MV-4-11 (cell line): ENCODE data around the gene CBFA2T2.
"Not testable (repeated sequence)": the region's sequence is repeated elsewhere in the genome, so short reads cannot be mapped to it uniquely, and the experiment has no call there.

Experiments used
- DNase-seq: peaks from one replicate; lab custom pipeline; 2025; lab: John Stamatoyannopoulos, UW

The CBFA2T2 gene

DNA sequence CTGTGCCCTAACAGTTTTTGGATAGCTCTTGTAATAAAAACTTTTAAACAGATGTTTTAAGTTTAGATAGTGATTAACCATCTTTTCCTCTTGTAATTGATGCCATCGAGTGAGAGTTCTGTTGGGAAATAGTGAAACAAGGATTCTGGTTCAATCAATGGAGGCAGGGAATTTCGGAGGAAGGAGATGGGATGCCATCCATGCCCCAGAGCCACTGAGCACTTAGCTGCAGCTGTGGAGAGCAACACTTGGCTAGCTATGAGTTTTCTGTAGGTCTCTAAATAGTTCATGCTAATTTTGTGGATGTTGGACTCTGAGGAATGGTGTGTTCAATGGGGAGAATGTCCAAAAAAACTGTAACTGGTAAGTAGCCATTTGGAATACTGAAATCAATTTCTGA lies 16.7 kb downstream of the CBFA2T2 start:
- DNase-seq = no peak

DNA sequence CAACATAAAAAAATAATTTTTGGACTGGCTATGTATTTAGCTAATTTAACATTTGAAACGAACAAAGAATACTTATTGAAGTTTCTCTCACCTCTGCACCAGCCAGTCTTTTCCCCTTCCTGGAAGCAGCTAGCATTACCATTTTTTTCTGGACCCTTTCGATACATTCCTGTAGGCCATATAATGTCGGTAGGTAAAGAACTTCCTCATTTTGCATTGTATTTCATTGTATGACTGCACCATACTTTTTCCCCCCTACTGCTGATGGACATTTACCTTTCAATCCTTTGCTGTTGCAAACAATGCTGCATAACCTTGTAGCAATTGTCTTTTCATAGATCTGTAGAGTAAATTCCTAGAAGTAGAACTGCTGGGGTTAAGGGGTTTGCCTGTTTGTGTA lies 17.6 kb downstream of the CBFA2T2 start:
- no peak for DNase-seq

DNA sequence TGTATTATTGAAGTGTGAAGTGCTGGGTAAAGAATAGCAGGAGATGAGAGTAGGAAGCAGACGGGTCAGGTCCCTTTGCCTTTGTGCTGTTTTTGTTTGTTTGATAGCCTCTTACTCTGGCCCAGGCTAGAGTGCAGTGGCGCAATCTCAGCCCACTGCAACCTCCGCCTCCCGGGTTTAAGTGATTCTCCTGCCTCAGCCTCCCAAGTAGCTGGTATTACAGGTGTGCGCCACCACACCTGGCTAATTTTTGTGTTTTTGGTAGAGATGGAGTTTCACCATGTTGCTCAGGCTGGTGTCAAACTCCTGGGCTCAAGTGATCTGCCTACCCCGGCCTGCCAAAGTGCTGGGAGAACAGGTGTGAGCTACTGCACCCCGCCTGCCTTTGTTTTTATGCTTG lies 18.1 kb downstream of the CBFA2T2 start:
- DNase-seq = not testable (repeated sequence)

DNA sequence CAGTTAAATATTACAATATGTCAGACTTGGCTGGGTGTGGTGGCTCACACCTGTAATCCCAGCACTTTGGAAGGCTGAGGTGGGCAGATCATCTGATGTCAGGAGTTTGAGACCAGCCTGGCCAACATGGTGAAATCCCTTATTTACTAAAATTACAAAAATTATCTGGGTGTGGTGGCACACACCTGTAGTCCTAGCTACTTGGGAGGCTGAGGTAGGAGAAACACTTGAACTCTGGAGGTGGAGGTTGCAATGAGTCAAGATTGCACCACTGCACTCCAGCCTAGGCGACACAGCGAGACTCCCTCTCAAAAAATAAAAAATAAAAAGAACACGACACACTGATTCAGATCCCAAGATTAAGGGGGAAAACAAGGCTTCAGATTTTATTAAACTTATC lies 19.2 kb downstream of the CBFA2T2 start:
- DNase-seq = not testable (repeated sequence)

DNA sequence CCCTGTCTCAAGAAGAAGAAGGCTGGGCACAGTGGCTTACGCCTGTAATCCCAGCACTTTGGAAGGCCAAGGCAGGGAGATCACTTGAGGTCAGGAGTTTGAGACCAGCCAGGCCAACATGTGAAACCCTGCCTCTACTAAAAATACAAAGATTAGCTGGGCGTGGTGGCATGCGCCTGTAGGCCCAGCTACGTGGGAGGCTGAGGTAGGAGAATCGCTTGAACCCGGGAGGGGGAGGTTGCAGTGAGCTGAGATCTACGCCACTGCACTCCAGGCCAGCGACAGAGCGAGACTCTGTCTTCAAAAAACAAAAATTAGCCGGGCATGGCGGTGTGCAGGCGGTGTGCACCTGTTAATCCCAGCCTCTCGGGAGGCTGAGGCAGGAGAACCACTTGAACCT lies 22.0 kb downstream of the CBFA2T2 start:
- not testable (repeated sequence) for DNase-seq

DNA sequence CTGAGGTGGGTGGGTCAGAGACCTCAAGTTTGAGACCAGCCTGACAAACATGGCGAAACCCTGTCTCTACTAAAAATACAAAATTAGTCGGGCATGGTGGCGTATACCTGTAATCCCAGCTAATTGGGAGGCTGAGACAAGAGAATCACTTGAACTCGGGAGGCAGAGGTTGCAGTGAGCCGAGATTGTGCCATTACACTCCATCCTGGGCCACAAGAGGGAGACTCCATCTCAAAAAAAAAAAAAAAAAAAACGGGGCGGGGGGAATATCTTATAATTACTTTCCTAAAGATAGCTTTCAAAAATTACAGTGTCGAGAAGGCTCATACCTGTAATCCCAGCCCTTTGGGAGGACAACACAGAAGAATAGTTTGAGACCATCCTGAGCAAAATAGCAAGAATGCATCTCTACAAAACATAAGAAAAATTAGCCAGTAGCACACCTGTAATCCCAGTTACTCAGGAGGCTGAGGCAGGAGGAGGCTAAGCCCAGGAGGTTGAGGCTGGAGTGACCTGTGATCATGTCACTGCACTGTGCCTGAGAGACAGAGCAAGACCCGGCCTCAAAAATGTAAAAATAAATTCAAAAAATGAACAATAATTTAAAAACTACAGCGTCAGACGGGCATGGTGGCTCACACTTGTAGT lies 25.8 kb downstream of the CBFA2T2 start:
- DNase-seq = no peak

DNA sequence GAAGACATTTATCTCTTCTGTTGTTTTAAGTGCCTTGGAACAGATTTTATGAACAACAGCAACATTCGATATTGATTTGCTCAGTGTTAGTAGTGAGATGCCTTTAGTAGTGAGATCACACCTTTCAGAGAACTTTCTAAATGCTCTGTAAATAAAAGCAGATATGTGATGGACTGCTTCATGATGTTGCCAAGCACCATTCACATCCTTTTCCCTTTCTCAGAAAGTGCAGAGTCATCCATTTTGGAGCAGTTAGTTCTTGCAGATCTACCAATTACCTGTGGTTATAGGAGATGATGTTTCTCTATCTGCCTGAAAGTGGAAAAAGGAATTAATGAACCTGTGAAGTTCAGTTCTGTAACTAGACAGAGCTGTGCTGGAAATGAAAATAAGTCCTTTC lies 27.0 kb downstream of the CBFA2T2 start:
- DNase-seq = no peak

DNA sequence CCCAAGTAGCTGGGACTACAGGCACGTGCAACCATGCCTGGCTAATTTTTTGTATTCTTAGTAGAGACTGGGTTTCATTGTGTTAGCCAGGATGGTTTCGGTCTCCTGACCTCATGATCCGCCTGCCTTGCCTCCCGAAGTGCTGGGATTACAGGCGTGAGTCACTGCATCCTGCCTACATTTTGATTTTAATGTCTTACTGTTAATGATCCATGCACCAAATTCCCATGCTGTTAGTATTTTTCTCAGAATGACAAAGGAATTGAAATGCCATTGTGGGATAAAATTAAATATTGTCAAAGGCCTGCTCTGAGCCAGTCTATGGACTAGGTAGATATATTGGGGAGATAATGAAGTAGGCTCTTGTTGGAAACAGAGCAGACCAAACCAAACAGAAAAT lies 28.2 kb downstream of the CBFA2T2 start:
- DNase-seq = no peak

DNA sequence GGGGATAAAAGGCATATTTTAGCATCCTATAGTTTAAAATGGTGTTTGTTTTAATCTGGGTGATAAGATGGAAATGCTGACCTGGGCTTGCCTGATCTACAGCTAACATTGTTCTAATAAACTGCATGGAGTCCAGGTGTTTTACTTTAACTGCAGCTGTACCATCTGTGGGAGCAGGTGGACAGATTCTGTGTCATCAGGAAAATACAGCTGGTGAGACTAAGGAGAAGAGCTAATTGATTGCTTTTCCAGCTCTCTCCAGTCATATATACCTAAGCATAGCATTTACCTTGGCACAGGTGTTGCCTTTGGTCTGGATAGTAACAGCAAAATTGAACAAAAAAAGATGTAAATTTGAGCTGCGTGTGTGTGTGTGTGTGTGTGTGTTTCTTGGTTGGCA lies 31.6 kb downstream of the CBFA2T2 start:
- DNase-seq = no peak

DNA sequence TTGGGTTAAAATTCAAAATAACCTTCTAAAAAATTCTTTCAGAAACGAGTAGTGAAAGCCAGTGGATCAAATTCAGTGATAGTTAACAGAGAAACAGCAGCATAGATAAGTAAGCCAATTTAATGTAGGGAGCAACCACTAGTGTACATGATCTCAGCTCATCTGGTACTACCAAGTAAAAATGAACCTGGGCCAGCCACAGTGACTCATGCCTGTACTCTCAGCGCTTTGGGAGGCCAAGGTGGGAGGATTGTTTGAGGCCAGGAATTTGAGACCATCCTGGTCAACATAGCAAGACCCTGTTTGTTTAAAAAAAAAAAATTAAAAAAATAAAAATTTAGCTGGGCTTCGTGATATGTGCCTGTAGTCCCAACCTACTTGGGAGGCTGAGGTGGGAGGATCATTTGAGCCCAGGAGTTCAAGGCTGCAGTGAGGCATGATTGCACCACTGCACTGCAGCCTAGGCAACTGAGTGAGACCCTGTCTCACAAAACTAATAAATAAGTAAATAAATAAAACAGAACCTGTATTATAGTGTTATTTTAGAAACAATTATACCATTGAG lies 32.4 kb downstream of the CBFA2T2 start:
- no peak for DNase-seq

DNA sequence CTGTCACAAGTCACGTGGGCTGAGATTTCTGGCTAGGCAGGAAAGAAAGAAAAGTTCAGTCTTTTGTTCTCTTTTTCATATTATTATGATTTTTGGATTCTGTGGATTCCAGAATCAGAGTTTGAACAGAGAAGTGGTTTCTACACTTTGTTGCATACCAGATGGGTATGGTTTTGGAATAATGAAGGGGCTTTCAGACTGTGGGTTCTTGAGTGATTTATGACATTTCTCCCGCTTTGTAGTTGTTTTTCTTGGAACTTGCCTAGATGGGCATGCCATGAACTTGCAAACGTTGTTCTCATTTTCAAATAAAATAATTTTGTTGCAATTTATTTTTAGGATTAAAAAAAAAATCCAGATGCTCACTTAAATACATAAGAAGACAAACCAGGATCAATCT lies 34.4 kb downstream of the CBFA2T2 start:
- DNase-seq = no peak

DNA sequence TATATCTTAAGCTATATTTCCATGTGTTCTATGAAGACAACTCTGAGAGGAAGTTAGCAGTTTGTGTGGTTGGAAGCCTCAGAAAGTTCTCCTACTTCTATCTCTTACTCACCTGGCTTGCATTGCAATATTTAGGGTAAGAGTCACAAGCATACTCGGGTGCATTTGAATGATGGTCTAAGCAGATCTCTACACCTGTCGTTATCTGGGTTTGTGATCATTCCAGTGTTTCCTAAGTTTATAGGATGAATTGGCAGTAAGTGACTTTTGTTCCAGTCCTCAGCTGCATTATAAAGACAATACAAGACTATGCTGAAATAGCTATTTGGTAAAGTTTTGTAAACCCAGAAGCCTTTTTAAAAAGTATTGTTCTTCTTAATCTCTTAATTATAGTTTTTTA lies 36.9 kb downstream of the CBFA2T2 start:
- DNase-seq = no peak

DNA sequence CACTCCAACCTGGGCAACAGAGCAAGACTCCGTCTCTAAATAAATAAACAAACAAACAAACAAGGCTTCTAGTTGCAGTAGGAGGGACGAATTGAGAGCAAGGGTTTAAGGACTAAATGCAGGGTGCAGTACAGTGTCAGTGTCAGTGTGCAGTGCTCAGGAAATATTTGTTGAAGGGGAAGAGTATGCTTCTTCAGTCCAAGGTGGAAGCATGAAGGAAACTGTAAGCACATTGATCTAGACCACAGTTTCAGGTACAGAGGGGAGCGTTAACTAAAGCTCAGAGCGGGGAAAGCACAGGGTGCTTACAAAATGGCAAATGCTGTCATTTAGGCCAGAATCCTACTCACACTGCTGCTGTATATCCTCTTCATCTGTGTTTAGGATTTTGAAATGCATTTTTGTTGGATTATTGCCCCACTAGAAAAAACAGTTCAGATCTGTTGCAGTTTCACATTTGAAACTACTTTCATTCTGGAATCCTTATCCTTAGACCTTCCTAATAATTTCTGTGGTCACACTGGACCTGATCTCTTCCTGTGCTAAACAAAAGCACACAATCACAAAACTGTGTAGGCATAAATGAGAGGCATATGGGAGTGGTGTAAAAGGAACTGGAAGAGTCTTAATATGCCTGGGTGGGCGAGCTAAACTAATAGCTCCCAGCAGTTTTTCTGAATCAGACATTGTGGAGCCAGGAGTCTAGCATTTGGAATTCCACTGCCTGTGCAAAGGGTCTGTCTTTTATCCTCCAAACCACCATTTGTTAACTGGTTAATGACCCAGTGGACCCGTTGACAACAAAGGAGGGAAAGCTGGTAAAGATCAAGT lies 41.4 kb downstream of the CBFA2T2 start:
- DNase-seq = no peak

DNA sequence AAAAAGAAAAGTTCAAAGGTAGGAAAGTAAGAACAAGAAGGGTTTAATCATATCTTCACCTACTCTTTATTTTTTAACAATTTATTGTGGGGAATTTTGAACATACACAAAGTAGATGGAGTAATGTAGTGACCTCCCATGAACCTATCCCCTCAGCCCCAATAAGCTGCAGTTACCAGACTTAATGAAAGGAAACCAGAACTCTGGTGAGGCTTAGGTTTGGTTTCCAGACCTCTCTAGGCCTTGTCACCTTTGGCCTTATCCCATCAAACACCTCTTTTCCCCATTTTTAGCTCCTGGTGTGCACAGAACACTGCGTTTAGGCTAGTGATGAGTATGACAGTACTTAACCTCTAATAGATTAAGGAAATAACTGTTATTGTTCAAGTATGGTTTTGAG lies 42.0 kb downstream of the CBFA2T2 start:
- no peak for DNase-seq

DNA sequence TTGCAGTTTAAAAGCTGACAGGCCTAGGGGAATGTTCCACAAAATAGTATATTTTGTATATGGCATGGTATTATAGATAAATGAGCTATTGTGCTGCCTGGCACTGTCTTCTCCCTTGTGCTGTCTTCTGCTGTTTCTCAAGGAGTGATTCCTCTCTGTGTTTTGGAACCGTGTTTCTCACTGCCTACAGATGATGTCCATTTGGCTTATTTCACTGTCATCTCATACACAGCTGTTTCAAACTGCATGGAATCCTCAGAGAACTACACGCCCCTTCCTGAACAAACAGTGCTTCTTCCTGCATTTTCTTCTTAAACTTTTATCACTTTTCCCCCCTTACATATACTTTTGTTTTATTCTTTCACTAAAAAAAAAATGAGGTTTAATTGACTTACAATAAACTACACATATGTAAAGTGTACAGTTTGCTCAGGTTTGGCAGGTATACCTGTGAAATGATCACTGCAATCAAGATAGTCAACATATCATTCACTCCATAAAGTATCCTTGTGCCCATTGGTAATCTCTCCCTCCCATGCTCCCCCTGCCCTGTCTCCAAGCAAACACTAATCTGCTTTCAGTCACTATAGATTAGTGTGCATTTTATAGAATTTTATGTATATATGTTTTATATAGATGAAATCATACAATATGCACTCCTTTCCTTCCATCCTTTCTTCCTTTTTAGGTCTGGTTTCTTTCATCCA lies 43.0 kb downstream of the CBFA2T2 start:
- DNase-seq = no peak

DNA sequence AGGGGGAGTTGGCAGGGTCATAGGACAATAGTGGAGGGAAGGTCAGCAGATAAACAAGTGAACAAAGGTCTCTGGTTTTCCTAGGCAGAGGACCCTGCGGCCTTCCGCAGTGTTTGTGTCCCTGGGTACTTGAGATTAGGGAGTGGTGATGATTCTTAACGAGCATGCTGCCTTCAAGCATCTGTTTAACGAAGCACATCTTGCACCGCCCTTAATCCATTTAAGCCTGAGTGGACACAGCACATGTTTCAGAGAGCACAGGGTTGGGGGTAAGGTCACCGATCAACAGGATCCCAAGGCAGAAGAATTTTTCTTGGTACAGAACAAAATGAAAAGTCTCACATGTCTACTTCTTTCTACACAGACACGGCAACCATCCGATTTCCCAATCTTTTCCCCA lies 45.8 kb downstream of the CBFA2T2 start:
- DNase-seq = not testable (repeated sequence)

DNA sequence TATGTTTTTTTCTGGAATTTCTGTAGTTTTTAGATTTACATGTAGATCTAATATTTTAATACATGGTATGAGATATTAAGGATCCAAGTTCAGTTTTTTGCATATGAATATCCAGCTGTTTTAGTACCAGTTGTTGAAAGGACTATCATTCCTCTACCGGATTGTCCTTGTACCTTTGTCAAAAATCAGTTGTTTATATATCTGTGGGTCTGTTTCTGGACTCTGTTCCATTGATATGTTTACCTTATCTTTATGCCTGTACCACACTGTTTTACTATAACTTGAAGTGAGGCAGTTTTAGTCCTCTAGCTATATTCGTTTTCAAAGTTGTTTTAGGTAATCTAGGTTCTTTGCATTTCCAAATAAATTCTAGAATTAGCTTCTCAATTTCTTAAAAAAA lies 47.7 kb downstream of the CBFA2T2 start:
- DNase-seq = no peak

DNA sequence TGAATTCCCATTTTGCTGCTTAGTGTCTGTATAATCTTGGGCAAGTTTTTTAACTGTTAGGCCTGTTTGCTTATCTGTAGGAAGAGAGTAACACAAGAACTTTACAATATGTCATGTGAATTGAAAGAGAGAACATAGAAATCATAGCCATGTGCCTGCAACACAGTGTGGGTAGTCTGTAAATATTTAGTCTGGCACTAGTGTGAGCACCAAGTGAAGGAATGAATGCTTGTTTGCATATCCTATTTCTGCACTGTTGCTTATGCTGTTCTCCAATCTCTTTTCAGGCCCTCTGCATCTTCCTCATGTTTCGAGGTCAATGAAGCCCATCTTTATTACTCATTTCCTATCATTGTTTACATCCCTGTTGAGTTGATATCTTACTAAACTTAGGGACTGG lies 49.2 kb downstream of the CBFA2T2 start:
- no peak for DNase-seq

DNA sequence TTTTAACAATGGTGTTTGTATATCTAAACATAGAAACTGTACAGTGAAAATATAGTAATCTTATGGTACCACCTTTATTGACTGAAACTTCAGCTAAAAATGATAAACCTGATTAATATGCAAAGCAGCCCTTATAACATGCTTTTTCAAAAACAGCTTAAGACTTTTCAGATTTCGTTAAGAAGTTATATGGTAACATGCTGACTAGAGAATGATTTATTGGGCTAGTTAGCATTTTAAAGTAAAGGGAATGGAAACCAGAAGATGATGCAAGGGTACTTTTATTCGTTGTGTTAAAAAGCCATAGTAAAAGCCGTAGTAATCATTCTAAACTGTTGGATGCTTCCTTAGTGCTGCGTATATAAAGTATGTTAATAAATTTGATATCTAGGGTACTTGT lies 50.5 kb downstream of the CBFA2T2 start:
- DNase-seq = peak; percentile 65

DNA sequence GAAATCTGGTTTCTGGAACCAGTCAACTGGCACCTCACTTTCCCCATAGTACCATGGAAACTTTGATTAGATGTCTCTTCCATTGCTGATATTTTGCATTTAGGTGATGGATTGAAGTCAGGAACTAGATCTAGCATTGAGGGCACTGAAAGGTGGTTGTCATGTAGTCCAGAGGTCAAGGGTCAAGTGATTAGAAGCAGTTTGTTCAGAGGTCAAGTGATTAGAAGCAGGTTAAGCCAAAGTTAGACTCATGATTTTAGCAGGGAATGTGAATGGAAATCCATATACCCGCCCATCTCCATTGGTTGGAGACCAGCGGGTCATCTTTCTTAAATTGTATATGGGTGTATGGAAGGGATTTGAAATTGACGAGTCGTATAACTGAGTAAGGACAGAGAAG lies 51.2 kb downstream of the CBFA2T2 start:
- DNase-seq = no peak

DNA sequence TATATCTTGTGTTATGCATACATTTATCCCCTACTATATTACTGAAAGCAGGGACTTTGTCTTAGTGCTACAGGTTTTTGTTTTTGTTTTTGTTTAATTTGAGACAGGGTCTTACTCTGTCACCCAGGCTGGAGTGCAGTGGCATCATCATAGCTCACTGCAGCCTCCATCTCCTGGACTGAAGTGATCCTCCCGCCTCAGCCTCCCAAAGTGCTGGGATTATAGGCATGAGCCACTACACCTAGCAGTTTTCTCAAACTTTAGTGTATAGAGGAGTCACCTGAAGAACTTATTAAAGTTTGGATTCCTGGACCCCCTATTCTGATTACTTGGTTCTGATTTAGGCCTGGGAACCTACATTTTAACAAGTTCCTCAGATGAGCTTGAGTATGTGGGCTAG lies 51.9 kb downstream of the CBFA2T2 start:
- DNase-seq = no peak

DNA sequence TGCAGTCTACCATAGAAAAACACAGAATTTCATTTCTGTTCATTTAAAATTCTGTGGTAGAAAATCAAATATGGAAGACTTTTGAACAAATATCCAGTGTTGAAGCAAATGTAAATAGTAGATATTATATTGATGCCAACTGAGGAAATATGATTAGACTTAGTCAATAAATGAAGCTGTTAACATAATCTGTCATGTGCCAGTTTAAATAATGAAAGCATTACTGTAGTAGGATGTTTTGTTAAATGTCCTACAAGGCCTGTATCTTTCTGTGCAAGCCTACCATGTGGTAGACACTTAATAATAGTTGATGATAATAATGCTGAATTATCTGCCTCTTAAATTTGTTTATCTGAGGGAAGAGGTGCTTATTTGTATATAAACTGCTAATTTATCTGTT lies 55.9 kb downstream of the CBFA2T2 start:
- DNase-seq = no peak
